HCT116 (cell line): ENCODE results near the gene MYCN. TPM values are rescaled to one million over a fixed set of nuclear protein-coding genes. Genes with fewer than 3 reads are reported as not detected.

Experiments
- ATAC-seq: fragments of 200-7000 bp; cut with Tn5 transposase; 2 replicates; pipeline ENCODE4 v1.9.1; 2020; ENCODE audit warnings: mild to moderate bottlenecking, moderate library complexity
- BruUV-seq: library from RNA; stranded (reverse); fragments of 400-500 nt; replicated peaks from 2 replicates; lab custom pipeline; 2021; lab: Mats Ljungman, UMichigan
- CTCF ChIA-PET: fragments of 300-600 bp; sonication (Branson Sonifier 250); formaldehyde crosslinking; loops from one replicate; lab custom pipeline; 2021; ENCODE audit warnings: antibody characterized with exemption; lab: Charles Lee
- POLR2A ChIA-PET: fragments of 300-600, 350-600 bp; sonication (Branson Sonifier 250); formaldehyde crosslinking; loops from one replicate; lab custom pipeline; 2021; ENCODE audit warnings: antibody characterized with exemption; lab: Charles Lee
- RAD21 ChIA-PET, 2 experiments: fragments of 300-600 bp; sonication (Branson Sonifier 250); formaldehyde crosslinking; loops; one replicate each; lab custom pipeline; 2023; ENCODE audit warnings: low total read pairs in 2 of 2; ENCODE audit not compliant: uncharacterized antibody in 2 of 2, unreplicated experiment in 2 of 2, low non-redundant PET in 1 of 2; lab: Charles Lee
- DNase-seq: peaks from one replicate; pipeline ENCODE4 v3.0.0-alpha.2; 2010; ENCODE audit warnings: low read depth, low spot score
- H2AFZ ChIP-seq: fragments of 200-600 bp; shearing (Covaris generic), sonication (generic); 2 replicates; pipeline ENCODE4 v1.6.1; 2017; ENCODE audit warnings: low read depth, mixed run types, mixed read lengths, antibody characterized with exemption, low read length; ENCODE audit not compliant: poor library complexity, severe bottlenecking
- H3K27ac ChIP-seq: 2 replicates; pipeline ENCODE4 v1.5.1; 2012; ENCODE audit warnings: low read depth, low read length
- H3K27me3 ChIP-seq: fragments of 200-600 bp; sonication (generic); 2 replicates; pipeline ENCODE4 v1.6.1; 2016; ENCODE audit warnings: mixed run types, low read length, mixed read lengths; ENCODE audit not compliant: insufficient read depth
- H3K36me3 ChIP-seq, 2 experiments: fragments of 200-500 bp in 1 of 2; fragments of 200-600 bp in 1 of 2; sonication (Bioruptor generic) in 1 of 2; sonication (generic) in 1 of 2; 2 replicates each; pipeline versions ENCODE4 v1.5.1 to v1.6.1; 2014 to 2016; ENCODE audit warnings: low read length in 2 of 2, inconsistent platforms in 1 of 2, mixed read lengths in 1 of 2, mixed run types in 1 of 2; ENCODE audit not compliant: insufficient read depth in 2 of 2, control insufficient read depth in 1 of 2
- H3K4me1 ChIP-seq, 2 experiments: fragments of 200-600 bp in 1 of 2; sonication (generic) in 1 of 2; 2 replicates each; pipeline versions ENCODE4 v1.5.1 to v1.6.1; 2012 to 2017; ENCODE audit warnings: low read length in 2 of 2, inconsistent platforms in 1 of 2, mild to moderate bottlenecking in 1 of 2, mixed read lengths in 1 of 2, mixed run types in 1 of 2, moderate library complexity in 1 of 2; ENCODE audit not compliant: insufficient read depth in 2 of 2, control insufficient read depth in 1 of 2
- H3K4me2 ChIP-seq: fragments of 200-600 bp; sonication (generic); 2 replicates; pipeline ENCODE4 v1.6.1; 2017; ENCODE audit warnings: mixed run types, low read length, mixed read lengths
- H3K4me3 ChIP-seq, 2 experiments: fragments of 200-600 bp in 1 of 2; sonication (generic) in 1 of 2; replicated peaks in 1 of 2; 2 replicates each; pipeline ENCODE4 v1.5.1; 2011 to 2016; ENCODE audit warnings: low read length in 2 of 2, control low read depth in 1 of 2, low read depth in 1 of 2, mild to moderate bottlenecking in 1 of 2, mixed read lengths in 1 of 2, mixed run types in 1 of 2
- H3K79me2 ChIP-seq: fragments of 200-600 bp; sonication (generic); 2 replicates; pipeline ENCODE4 v1.6.1; 2017; ENCODE audit warnings: mild to moderate bottlenecking, mixed run types, low read length, moderate library complexity, mixed read lengths; ENCODE audit not compliant: insufficient read depth
- H3K9ac ChIP-seq: fragments of 200-600 bp; sonication (generic); 2 replicates; pipeline ENCODE4 v1.6.1; 2016; ENCODE audit warnings: low read length, mixed read lengths
- H3K9me2 ChIP-seq: fragments of 200-600 bp; sonication (generic), shearing (Covaris generic); 2 replicates; pipeline ENCODE4 v1.6.1; 2017; ENCODE audit warnings: mixed run types, mild to moderate bottlenecking, moderate library complexity; ENCODE audit not compliant: insufficient read depth
- H3K9me3 ChIP-seq, 2 experiments: fragments of 200-500 bp in 1 of 2; fragments of 200-600 bp in 1 of 2; sonication (Bioruptor generic) in 1 of 2; sonication (generic) in 1 of 2; 2 replicates each; pipeline ENCODE4 v1.6.1; 2014 to 2017; ENCODE audit warnings: low read length in 2 of 2, mixed read lengths in 2 of 2, inconsistent platforms in 1 of 2, low read depth in 1 of 2, mild to moderate bottlenecking in 1 of 2, mixed run types in 1 of 2, moderate library complexity in 1 of 2; ENCODE audit not compliant: control insufficient read depth in 1 of 2, insufficient read depth in 1 of 2
- H4K20me1 ChIP-seq: fragments of 200-600 bp; sonication (generic), shearing (Covaris generic); 2 replicates; pipeline ENCODE4 v1.6.1; 2017; ENCODE audit warnings: mixed run types, mild to moderate bottlenecking, moderate library complexity; ENCODE audit not compliant: insufficient read depth
- EZH2 ChIP-seq: fragments of 200-600 bp; sonication (generic); IDR thresholded peaks from 2 replicates; pipeline ENCODE4 v1.6.1; 2017; ENCODE audit warnings: antibody characterized with exemption, mixed run types
- EZH2phosphoT487 ChIP-seq: fragments of 200-600 bp; IDR thresholded peaks from 2 replicates; pipeline ENCODE4 v1.6.1; 2018; ENCODE audit warnings: antibody characterized with exemption, borderline replicate concordance
- JUND ChIP-seq: IDR thresholded peaks from 2 replicates; pipeline ENCODE4 v1.6.1; 2012
- SIN3A ChIP-seq: IDR thresholded peaks from 2 replicates; pipeline ENCODE4 v1.6.1; 2012; ENCODE audit warnings: low read depth
- SRF ChIP-seq: IDR thresholded peaks from 2 replicates; pipeline ENCODE4 v1.6.1; 2012; ENCODE audit warnings: low read depth
- YY1 ChIP-seq: IDR thresholded peaks from 2 replicates; pipeline ENCODE4 v1.6.1; 2011; ENCODE audit warnings: low read length, low read depth, moderate library complexity, mild to moderate bottlenecking; ENCODE audit not compliant: insufficient replicate concordance; ENCODE audit errors: extremely low read depth
- ZNF274 ChIP-seq: fragments of 200-500 bp; sonication (Bioruptor generic); IDR thresholded peaks from 2 replicates; pipeline ENCODE4 v1.6.1; 2014; ENCODE audit warnings: mild to moderate bottlenecking, low read depth, low read length, inconsistent platforms
- intact Hi-C: fragments of 100-400 bp; cut with micrococcal nuclease; formaldehyde crosslinking; loops from 2 replicates; pipeline ENCODE4 v1.10.0; 2022
- total RNA-seq: library from RNA; stranded (reverse); gene quantifications from one replicate; pipeline ENCODE4 v1.2.1, GENCODE V29; 2021; ENCODE audit not compliant: unreplicated experiment
- TF ChIP-seq, protein P1 (sequence below): IDR thresholded peaks from 2 replicates; pipeline ENCODE4 v1.6.1; 2012
- TF ChIP-seq, protein P2 (sequence below): IDR thresholded peaks from 2 replicates; pipeline ENCODE4 v1.6.1; 2012; ENCODE audit warnings: low read depth

MYCN gene
- total RNA-seq, 1 experiment from 2014 or later, result not detected

DNA sequence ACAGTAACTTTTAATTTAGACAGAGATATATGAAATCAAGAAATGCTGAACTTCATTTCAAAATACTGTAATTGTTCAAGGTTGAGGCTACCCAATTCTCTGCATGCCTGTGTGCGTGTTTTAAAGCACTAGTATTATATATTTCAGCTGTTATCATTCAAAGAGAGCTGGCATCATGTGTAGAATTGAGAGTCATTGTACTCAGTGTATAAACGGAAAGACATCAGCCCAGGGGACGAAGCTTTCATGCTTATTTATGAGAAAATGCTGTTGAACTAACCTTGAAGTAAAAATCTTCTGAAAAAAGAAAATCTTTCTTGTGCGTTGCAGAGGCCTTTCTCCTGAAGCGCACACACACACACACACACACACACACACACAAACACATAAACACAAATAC, 48.4 kb downstream of the MYCN start:
- no peaks in the 10 kb centered on the region for H3K36me3 ChIP-seq
- CTCF ChIA-PET, result no interaction called here
- H3K4me3 ChIP-seq, result no peak overlapping the region
- no peaks in the 10 kb centered on the region for H3K9me2 ChIP-seq
- H3K27me3 ChIP-seq, result 0 out of 2 replicates have a peak, but pooled peaks cover 3% of the 10 kb centered on the region
- intact Hi-C loops, result no loop called here
- BruUV-seq, result no TSS peak
- no peak for ATAC-seq
- no peaks in the 10 kb centered on the region for H4K20me1 ChIP-seq
- H3K9me3 ChIP-seq, result no peaks in the 10 kb centered on the region
- H3K9ac ChIP-seq, result no peak overlapping the region
- TF ChIP-seq SRF, result no peak
- no peak for TF ChIP-seq YY1
- TF ChIP-seq ZNF274, result no peak
- TF ChIP-seq, protein P1, sequence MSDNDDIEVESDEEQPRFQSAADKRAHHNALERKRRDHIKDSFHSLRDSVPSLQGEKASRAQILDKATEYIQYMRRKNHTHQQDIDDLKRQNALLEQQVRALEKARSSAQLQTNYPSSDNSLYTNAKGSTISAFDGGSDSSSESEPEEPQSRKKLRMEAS, result no peak
- no peak for TF ChIP-seq EZH2
- TF ChIP-seq, protein P2, sequence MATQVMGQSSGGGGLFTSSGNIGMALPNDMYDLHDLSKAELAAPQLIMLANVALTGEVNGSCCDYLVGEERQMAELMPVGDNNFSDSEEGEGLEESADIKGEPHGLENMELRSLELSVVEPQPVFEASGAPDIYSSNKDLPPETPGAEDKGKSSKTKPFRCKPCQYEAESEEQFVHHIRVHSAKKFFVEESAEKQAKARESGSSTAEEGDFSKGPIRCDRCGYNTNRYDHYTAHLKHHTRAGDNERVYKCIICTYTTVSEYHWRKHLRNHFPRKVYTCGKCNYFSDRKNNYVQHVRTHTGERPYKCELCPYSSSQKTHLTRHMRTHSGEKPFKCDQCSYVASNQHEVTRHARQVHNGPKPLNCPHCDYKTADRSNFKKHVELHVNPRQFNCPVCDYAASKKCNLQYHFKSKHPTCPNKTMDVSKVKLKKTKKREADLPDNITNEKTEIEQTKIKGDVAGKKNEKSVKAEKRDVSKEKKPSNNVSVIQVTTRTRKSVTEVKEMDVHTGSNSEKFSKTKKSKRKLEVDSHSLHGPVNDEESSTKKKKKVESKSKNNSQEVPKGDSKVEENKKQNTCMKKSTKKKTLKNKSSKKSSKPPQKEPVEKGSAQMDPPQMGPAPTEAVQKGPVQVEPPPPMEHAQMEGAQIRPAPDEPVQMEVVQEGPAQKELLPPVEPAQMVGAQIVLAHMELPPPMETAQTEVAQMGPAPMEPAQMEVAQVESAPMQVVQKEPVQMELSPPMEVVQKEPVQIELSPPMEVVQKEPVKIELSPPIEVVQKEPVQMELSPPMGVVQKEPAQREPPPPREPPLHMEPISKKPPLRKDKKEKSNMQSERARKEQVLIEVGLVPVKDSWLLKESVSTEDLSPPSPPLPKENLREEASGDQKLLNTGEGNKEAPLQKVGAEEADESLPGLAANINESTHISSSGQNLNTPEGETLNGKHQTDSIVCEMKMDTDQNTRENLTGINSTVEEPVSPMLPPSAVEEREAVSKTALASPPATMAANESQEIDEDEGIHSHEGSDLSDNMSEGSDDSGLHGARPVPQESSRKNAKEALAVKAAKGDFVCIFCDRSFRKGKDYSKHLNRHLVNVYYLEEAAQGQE, result no peak
- no peak for TF ChIP-seq EZH2phosphoT487
- no peak for TF ChIP-seq SIN3A
- TF ChIP-seq JUND, result no peak
- no peak overlapping the region for H2AFZ ChIP-seq
- POLR2A ChIA-PET, result no interaction called here
- no peaks in the 10 kb centered on the region for H3K4me1 ChIP-seq
- H3K4me2 ChIP-seq, result no peak overlapping the region
- no peaks in the 10 kb centered on the region for H3K79me2 ChIP-seq
- DNase-seq, result no peak
- H3K27ac ChIP-seq, result no peak overlapping the region
- RAD21 ChIA-PET, result no interaction called here
